ENCODE measurements around the gene NINJ2. TPM values are rescaled to one million over a fixed set of nuclear protein-coding genes. Genes with fewer than 3 reads are reported as not detected.

The NINJ2 gene
- total RNA-seq, 1 donor from 2014 or later: not detected

GRCh38 chr12:587132-588023 is 75.9 kb downstream of the NINJ2 start:
- no peak overlapping the region for H3K4me3 ChIP-seq (ENCODE audit: low read depth, low read length)
- no peak for DNase-seq (ENCODE audit: low read depth)
- TF ChIP-seq CTCF (conservative IDR thresholded peaks at IDR 0.05; ENCODE audit: low read depth, low read length): no peak

- no peak for DNase-seq (ENCODE audit: low read depth)
- no peak for TF ChIP-seq CTCF (conservative IDR thresholded peaks at IDR 0.05; ENCODE audit: low read depth, low read length)
- H3K4me3 ChIP-seq (ENCODE audit: low read depth, low read length): no peak overlapping the region
These were observed 76.8 kb downstream of the NINJ2 start for GRCh38 chr12:586318-587071.

- TF ChIP-seq CTCF (conservative IDR thresholded peaks at IDR 0.05; ENCODE audit: low read depth, low read length): no peak
- H3K4me3 ChIP-seq (ENCODE audit: low read depth, low read length): no peak overlapping the region
- no peak for DNase-seq (ENCODE audit: low read depth)
These were observed 77.9 kb downstream of the NINJ2 start for GRCh38 chr12:585062-586061.

- H3K4me3 ChIP-seq (ENCODE audit: low read depth, low read length): no peak overlapping the region
- DNase-seq (ENCODE audit: low read depth): no peak
- no peak for TF ChIP-seq CTCF (conservative IDR thresholded peaks at IDR 0.05; ENCODE audit: low read depth, low read length)
These were observed 79.9 kb downstream of the NINJ2 start for GRCh38 chr12:583251-583869.

- DNase-seq (ENCODE audit: low read depth): no peak
- TF ChIP-seq CTCF (conservative IDR thresholded peaks at IDR 0.05; ENCODE audit: low read depth, low read length): no peak
- H3K4me3 ChIP-seq (ENCODE audit: low read depth, low read length): no peak overlapping the region
These were observed 81.5 kb downstream of the NINJ2 start for GRCh38 chr12:581746-582145.

- no peak for TF ChIP-seq CTCF (conservative IDR thresholded peaks at IDR 0.05; ENCODE audit: low read depth, low read length)
- H3K4me3 ChIP-seq (ENCODE audit: low read depth, low read length): no peak overlapping the region
- DNase-seq (ENCODE audit: low read depth): no peak
These were observed 81.9 kb downstream of the NINJ2 start for GRCh38 chr12:581321-581720.

Measured in epithelial cell of proximal tubule (primary cell).